SK-N-SH treated with all-trans-retinoic acid at 6 μM for 48 hours (cell line): Measurements from ENCODE around the gene ASIC1.

Source experiments
- ATAC-seq: fragments of 200-7000 bp; cut with Tn5 transposase; 3 replicates; pipeline ENCODE4 v1.9.1; 2020; ENCODE audit warnings: mild to moderate bottlenecking, moderate library complexity
- ARNTL ChIP-seq: fragments of 450-650 bp; formaldehyde crosslinking; IDR thresholded peaks from 2 replicates; pipeline ENCODE4 v1.5.0; 2020; ENCODE audit warnings: low read depth, mild to moderate bottlenecking, moderate library complexity, borderline replicate concordance
- BACH2 ChIP-seq: fragments of 250-450 bp; sonication (Bioruptor Pico); IDR thresholded peaks from 2 replicates; pipeline ENCODE4 v1.9.0; 2021; ENCODE audit warnings: mild to moderate bottlenecking, borderline replicate concordance
- CREB5 ChIP-seq: fragments of 250-450 bp; sonication (Bioruptor Pico); IDR thresholded peaks from 2 replicates; pipeline ENCODE4 v1.5.1; 2020; ENCODE audit warnings: low read depth, mild to moderate bottlenecking, moderate library complexity
- CSDC2 ChIP-seq: fragments of 250-450 bp; sonication (Bioruptor Pico); IDR thresholded peaks from 2 replicates; pipeline ENCODE4 v1.5.0; 2020; ENCODE audit warnings: mild to moderate bottlenecking, moderate library complexity
- ESRRG ChIP-seq: fragments of 250-450 bp; sonication (Bioruptor Pico); IDR thresholded peaks from 2 replicates; pipeline ENCODE4 v1.6.1; 2021; ENCODE audit warnings: mild to moderate bottlenecking
- ISL1 ChIP-seq: fragments of 250-450 bp; sonication (Bioruptor Pico); IDR thresholded peaks from 2 replicates; pipeline ENCODE4 v2.1.2; 2022; ENCODE audit warnings: mild to moderate bottlenecking, moderate library complexity
- OSR1 ChIP-seq: fragments of 250-450 bp; sonication (Bioruptor Pico); IDR thresholded peaks from 2 replicates; pipeline ENCODE4 v1.8.0; 2022; ENCODE audit warnings: moderate library complexity, mild to moderate bottlenecking, inconsistent platforms
- POU6F1 ChIP-seq: fragments of 250-450 bp; sonication (Bioruptor Pico); IDR thresholded peaks from 2 replicates; pipeline ENCODE4 v1.8.0; 2021; ENCODE audit warnings: low read depth, mild to moderate bottlenecking, moderate library complexity, borderline replicate concordance
- PPARA ChIP-seq: fragments of 250-450 bp; sonication (Bioruptor Pico); IDR thresholded peaks from 2 replicates; pipeline ENCODE4 v1.5.0; 2020; ENCODE audit warnings: mild to moderate bottlenecking, borderline replicate concordance
- RARB ChIP-seq: fragments of 250-450 bp; sonication (Bioruptor Pico); IDR thresholded peaks from 2 replicates; pipeline ENCODE4 v1.8.0; 2021; ENCODE audit warnings: mild to moderate bottlenecking, moderate library complexity
- SNAI2 ChIP-seq: fragments of 250-450 bp; sonication (Bioruptor Pico); IDR thresholded peaks from 2 replicates; pipeline ENCODE4 v1.5.0; 2020; ENCODE audit warnings: mild to moderate bottlenecking, moderate library complexity
- TCF4 ChIP-seq: fragments of 250-450 bp; sonication (Bioruptor Pico); IDR thresholded peaks from 2 replicates; pipeline ENCODE4 v1.8.0; 2021; ENCODE audit warnings: mild to moderate bottlenecking, moderate library complexity, borderline replicate concordance
- TOX ChIP-seq: fragments of 250-450 bp; sonication (Bioruptor Pico); IDR thresholded peaks from 2 replicates; pipeline ENCODE4 v1.8.0; 2021; ENCODE audit warnings: mild to moderate bottlenecking, moderate library complexity, borderline replicate concordance
- ZC3H10 ChIP-seq: fragments of 250-450 bp; sonication (Bioruptor Pico); IDR thresholded peaks from 2 replicates; pipeline ENCODE4 v1.5.1; 2021; ENCODE audit warnings: mild to moderate bottlenecking, moderate library complexity
- ZFP3 ChIP-seq: fragments of 250-450 bp; sonication (Bioruptor Pico); IDR thresholded peaks from 2 replicates; pipeline ENCODE4 v1.5.0; 2020; ENCODE audit warnings: mild to moderate bottlenecking, moderate library complexity
- ZFP30 ChIP-seq: fragments of 450-650 bp; formaldehyde crosslinking; IDR thresholded peaks from 2 replicates; pipeline ENCODE4 v1.5.0; 2022; ENCODE audit warnings: mild to moderate bottlenecking, moderate library complexity
- ZNF565 ChIP-seq: fragments of 450-650 bp; formaldehyde crosslinking; conservative IDR thresholded peaks from 2 replicates; pipeline ENCODE4 v1.5.0; 2020; ENCODE audit warnings: low read depth, mild to moderate bottlenecking, moderate library complexity
- ZNF70 ChIP-seq: fragments of 450-650 bp; formaldehyde crosslinking; IDR thresholded peaks from 2 replicates; pipeline ENCODE4 v1.5.0; 2020; ENCODE audit warnings: mild to moderate bottlenecking, moderate library complexity
- ZNF8 ChIP-seq: fragments of 450-650 bp; formaldehyde crosslinking; IDR thresholded peaks from 2 replicates; pipeline ENCODE4 v1.5.0; 2020; ENCODE audit warnings: mild to moderate bottlenecking, moderate library complexity
- TF ChIP-seq, protein P1 (sequence below): fragments of 250-450 bp; sonication (Bioruptor Pico); IDR thresholded peaks from 2 replicates; pipeline ENCODE4 v1.5.1; 2021; ENCODE audit warnings: mild to moderate bottlenecking, moderate library complexity
- TF ChIP-seq, protein P2 (sequence below): fragments of 250-450 bp; sonication (Bioruptor Pico); IDR thresholded peaks from 2 replicates; pipeline ENCODE4 v1.5.0; 2020; ENCODE audit warnings: mild to moderate bottlenecking, moderate library complexity

The ASIC1 gene

DNA sequence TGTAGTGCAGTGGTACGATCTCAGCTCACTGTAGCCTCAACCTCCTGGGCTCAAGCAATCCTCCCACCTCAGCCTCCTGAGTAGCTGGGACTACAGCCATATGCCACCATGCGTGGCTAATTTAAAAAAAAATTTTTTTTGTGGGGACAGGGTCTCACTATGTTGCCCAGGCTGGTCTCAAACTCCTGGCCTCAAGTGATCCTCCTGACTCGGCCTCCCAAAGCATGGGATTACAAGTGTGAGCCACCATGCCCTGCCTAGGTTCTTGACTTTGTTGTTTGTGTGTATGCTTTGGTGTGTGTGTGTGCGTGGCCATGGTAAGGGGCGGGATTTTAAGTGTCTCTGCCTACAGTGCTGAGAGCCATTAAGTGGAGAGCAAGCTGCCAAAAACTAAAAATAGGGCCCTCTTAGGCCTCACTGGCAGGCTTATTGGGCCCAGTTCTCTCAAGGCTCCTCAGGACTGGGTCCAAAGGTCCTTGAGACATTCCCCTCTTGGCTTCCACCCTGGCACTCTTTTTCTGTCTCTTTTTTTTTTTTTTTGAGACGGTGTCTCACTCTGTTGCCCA, 59.7 kb downstream of the ASIC1 start:
- TF ChIP-seq CREB5 (CRISPR knock-in tag), result no peak
- no peak for TF ChIP-seq ISL1
- no peak for TF ChIP-seq ZNF565 (CRISPR knock-in tag)
- no peak for TF ChIP-seq ZNF70 (CRISPR knock-in tag)
- TF ChIP-seq, protein P1, sequence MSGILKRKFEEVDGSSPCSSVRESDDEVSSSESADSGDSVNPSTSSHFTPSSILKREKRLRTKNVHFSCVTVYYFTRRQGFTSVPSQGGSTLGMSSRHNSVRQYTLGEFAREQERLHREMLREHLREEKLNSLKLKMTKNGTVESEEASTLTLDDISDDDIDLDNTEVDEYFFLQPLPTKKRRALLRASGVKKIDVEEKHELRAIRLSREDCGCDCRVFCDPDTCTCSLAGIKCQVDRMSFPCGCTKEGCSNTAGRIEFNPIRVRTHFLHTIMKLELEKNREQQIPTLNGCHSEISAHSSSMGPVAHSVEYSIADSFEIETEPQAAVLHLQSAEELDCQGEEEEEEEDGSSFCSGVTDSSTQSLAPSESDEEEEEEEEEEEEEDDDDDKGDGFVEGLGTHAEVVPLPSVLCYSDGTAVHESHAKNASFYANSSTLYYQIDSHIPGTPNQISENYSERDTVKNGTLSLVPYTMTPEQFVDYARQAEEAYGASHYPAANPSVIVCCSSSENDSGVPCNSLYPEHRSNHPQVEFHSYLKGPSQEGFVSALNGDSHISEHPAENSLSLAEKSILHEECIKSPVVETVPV (CRISPR knock-in tag), result no peak
- no peak for TF ChIP-seq ARNTL (CRISPR knock-in tag)
- no peak for TF ChIP-seq POU6F1 (CRISPR knock-in tag)
- no peak for TF ChIP-seq TCF4 (CRISPR knock-in tag)
- no peak for TF ChIP-seq ZC3H10
- no peak for TF ChIP-seq OSR1 (CRISPR knock-in tag)
- TF ChIP-seq TOX, result no peak
- no peak for TF ChIP-seq RARB (CRISPR knock-in tag)
- TF ChIP-seq BACH2 (CRISPR knock-in tag), result no peak
- no peak for TF ChIP-seq PPARA (CRISPR knock-in tag)
- TF ChIP-seq ZFP3 (CRISPR knock-in tag), result no peak
- TF ChIP-seq CSDC2 (CRISPR knock-in tag), result no peak
- no peak for ATAC-seq

GRCh38 chr12:50119387-50119786, 62.0 kb downstream of the ASIC1 start:
- no peak for ATAC-seq
- TF ChIP-seq CREB5 (CRISPR knock-in tag) (no peak), TOX (no peak), ISL1 (no peak), ARNTL (CRISPR knock-in tag) (no peak), ZFP30 (CRISPR knock-in tag) (no peak), PPARA (CRISPR knock-in tag) (no peak), BACH2 (CRISPR knock-in tag) (no peak), RARB (CRISPR knock-in tag) (no peak), ZC3H10 (no peak), ZNF8 (CRISPR knock-in tag) (no peak), SNAI2 (no peak), POU6F1 (CRISPR knock-in tag) (no peak), TCF4 (CRISPR knock-in tag) (no peak), ZNF70 (CRISPR knock-in tag) (no peak), OSR1 (CRISPR knock-in tag) (no peak), ESRRG (CRISPR knock-in tag) (no peak)
- TF ChIP-seq, protein P2, sequence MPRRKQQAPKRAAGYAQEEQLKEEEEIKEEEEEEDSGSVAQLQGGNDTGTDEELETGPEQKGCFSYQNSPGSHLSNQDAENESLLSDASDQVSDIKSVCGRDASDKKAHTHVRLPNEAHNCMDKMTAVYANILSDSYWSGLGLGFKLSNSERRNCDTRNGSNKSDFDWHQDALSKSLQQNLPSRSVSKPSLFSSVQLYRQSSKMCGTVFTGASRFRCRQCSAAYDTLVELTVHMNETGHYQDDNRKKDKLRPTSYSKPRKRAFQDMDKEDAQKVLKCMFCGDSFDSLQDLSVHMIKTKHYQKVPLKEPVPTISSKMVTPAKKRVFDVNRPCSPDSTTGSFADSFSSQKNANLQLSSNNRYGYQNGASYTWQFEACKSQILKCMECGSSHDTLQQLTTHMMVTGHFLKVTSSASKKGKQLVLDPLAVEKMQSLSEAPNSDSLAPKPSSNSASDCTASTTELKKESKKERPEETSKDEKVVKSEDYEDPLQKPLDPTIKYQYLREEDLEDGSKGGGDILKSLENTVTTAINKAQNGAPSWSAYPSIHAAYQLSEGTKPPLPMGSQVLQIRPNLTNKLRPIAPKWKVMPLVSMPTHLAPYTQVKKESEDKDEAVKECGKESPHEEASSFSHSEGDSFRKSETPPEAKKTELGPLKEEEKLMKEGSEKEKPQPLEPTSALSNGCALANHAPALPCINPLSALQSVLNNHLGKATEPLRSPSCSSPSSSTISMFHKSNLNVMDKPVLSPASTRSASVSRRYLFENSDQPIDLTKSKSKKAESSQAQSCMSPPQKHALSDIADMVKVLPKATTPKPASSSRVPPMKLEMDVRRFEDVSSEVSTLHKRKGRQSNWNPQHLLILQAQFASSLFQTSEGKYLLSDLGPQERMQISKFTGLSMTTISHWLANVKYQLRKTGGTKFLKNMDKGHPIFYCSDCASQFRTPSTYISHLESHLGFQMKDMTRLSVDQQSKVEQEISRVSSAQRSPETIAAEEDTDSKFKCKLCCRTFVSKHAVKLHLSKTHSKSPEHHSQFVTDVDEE (CRISPR knock-in tag), result no peak
